GM12873 (cell line): ENCODE measurements around the gene TTC21B.
A peak's percentile ranks its signal among the peaks of the same experiment; 100 is the strongest.

Source experiments
- TF ChIP-seq, protein P1 (sequence below): IDR thresholded peaks from 2 replicates; pipeline ENCODE4 v1.5.1; 2012; ENCODE audit warnings: low read depth, mild to moderate bottlenecking, moderate library complexity, low read length, control low read depth; ENCODE audit not compliant: insufficient read depth; ENCODE audit errors: missing control alignments

Gene TTC21B

DNA sequence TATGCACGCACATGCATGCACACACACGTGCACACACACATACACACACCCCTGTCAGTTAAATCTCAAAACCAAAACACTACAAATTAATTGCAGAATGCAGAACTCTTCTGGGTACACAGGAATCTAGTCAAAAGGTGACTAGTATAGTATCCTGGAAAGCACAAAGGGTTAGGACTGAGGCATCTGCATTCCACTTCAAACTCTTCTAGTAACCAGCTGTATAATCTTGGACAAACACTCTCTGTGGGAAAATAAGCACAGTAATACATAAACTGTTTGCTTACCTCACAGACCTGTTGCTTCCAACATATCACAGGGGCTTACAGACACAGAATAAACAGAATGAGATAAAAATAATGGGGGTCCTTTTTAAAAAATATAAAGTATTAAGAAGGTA lies 49.1 kb downstream of the TTC21B start:
- TF ChIP-seq, protein P1, sequence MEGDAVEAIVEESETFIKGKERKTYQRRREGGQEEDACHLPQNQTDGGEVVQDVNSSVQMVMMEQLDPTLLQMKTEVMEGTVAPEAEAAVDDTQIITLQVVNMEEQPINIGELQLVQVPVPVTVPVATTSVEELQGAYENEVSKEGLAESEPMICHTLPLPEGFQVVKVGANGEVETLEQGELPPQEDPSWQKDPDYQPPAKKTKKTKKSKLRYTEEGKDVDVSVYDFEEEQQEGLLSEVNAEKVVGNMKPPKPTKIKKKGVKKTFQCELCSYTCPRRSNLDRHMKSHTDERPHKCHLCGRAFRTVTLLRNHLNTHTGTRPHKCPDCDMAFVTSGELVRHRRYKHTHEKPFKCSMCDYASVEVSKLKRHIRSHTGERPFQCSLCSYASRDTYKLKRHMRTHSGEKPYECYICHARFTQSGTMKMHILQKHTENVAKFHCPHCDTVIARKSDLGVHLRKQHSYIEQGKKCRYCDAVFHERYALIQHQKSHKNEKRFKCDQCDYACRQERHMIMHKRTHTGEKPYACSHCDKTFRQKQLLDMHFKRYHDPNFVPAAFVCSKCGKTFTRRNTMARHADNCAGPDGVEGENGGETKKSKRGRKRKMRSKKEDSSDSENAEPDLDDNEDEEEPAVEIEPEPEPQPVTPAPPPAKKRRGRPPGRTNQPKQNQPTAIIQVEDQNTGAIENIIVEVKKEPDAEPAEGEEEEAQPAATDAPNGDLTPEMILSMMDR, result no peak

DNA sequence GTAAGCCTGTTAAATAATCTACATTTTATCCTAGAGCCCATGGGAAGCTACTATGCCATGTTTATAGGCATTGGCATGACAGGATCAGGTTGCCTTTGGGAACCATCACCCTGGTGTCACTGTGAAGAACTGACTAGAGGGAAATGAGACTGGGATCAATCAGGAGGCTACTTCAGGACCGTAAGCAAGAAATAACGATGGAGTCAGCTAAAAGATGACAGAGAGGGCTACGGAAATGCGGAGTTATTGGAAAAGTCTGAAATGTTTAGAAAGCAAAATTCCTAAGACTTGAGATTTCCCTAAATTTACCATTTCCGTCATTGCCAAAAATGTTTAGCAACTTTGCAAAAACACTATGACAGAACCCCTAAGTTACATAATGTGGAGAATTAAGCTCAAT lies 50.2 kb downstream of the TTC21B start:
- TF ChIP-seq, protein P1, result no peak

DNA sequence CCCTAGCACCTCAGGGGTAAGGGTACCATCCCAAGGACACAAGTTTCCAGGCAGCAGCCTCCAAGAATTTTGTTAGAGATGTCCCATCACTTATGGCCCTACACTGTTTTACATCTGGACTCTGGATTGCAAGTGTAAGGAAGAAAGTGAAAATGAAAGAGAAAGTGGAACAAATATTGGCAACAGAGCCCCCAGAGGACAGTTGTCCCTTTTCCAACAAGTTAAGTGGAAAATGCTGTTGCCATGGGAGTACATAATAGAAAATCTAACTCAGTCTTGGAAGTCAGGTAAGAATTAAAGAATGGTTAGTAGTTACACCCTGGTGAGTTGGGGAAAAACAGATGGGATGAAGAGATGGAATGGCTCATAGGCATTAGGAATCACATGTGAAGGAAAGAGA lies 50.6 kb downstream of the TTC21B start:
- TF ChIP-seq, protein P1, result peak; percentile 25

DNA sequence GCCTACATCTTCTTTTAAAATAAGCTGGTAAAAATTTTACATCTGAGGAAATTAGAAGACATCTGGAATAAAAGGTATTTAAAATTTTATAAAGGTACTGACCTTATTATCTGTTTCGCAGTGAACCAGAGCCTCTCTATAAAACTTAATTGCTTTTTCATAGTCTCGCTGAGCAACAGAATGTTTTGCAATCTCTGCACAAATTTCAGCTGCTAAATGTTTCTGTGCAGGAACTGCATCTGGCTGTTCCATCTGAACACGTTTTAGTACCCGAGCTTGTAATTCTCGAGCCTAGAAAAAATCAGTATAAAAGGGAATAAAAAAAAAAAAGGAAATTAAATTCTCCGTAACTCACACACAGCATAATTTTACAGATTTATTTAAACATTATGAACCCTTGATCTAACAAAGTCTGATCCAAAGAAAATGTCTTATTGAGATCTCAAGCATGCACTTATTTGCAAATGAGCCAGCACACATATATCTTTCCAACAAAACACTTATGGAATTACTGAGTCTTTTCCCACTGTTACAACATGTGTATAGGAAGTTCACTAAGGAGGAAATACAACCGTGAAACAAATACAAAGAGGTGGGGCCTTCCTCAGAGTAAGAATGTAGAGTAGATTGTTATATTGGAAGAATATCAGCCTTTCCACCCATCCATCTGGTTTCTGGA lies 51.8 kb downstream of the TTC21B start:
- TF ChIP-seq, protein P1, result no peak

DNA sequence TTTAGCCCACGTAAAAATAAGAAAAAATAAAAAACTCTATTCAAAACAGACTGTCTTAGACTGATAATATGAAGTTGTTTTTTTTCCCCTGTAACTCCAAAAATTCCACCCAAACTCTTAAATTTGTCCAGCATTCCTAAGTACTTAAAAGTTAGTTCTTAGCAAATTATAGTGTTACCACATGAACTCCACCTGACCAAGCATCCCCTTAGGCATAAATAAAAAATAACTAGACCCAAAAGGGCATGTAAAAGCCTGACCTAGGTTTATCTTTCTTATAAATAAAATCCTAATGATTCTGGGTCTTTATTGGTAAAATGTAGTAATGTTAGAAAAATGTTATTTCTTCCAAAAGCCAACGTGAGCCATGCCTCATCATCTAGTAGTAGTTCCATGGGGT lies 54.3 kb downstream of the TTC21B start:
- TF ChIP-seq, protein P1, result no peak

DNA sequence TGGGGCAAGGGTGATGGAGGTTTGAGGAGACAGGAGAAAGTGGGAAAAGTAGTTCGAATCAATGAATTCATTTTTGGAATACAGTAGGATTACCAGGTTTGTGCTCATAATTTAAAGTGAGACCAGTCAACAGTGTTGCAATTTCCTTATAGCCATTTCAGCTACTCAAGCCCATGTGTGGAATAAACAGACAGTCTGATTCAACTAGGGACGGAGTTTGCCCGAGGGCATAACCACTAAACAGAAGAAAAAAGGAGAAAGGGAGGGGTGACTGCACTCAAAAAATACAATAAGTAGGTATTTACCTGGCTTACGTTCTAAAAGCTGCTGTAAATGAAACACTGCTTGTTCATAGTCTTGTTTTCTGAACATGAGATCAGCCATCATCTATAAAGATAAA lies 55.2 kb downstream of the TTC21B start:
- TF ChIP-seq, protein P1, result no peak

DNA sequence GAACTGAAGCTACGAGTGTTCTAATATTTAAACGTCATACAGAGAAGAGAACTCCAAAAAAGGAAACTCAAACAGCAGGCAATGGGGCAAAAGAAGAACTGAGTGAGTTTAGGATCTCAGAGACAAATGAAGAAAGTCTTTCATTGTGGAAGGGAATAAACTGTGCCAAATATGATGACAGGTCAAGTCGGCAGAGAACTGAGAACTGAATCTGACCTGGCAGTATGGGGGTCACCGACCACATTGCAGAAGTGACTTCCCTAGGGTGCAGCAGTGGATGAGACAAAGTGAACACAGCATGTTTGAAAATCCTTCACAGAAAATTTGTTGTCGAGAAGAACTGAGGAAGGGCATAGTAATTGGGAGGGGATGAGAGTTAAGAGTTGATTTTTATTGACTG lies 55.9 kb downstream of the TTC21B start:
- TF ChIP-seq, protein P1, result no peak

DNA sequence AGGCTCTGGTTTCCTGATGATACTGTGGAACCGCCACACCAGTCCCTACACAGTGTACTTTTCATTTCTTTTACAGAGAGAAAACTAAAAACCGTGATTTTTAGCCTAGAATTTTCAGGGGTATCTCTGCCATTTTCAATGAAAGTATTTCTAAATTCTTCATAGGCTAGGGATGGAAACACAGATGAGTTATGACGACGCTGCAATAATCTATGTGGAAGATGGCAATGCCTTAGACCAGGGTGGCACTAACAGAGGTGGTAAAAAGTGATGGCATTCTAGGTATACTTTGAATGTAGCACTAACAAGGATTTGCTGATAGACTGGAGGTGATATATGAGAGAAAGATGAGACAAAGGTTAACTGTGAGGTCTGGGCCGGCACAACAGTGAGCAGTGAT lies 56.5 kb downstream of the TTC21B start:
- TF ChIP-seq, protein P1, result no peak
